Liver (tissue), 9 donors: ENCODE results near the gene NIBAN1. TPM values are rescaled to one million over a fixed set of nuclear protein-coding genes. Genes with fewer than 3 reads are reported as not detected.

Experiments
- DNase-seq: peaks from one replicate; pipeline ENCODE4 v3.0.0-alpha.2; 2017; ENCODE audit warnings: low spot score
- H3K27ac ChIP-seq, 2 donors: one replicate each; pipeline ENCODE4 v1.7.0; 2013; ENCODE audit warnings: inconsistent platforms in 2 of 2, low read length in 2 of 2, control low read depth in 1 of 2, low read depth in 1 of 2, mild to moderate bottlenecking in 1 of 2
- H3K27me3 ChIP-seq, 4 donors: one replicate each; pipeline versions ENCODE4 v1.6.1 to v1.7.0; 2013; ENCODE audit warnings: low read length in 3 of 4, inconsistent platforms in 1 of 4, mild to moderate bottlenecking in 1 of 4, moderate library complexity in 1 of 4; ENCODE audit not compliant: control insufficient read depth in 4 of 4, insufficient read depth in 4 of 4
- H3K36me3 ChIP-seq, 4 donors: one replicate each; pipeline versions ENCODE4 v1.6.1 to v1.7.0; 2013; ENCODE audit warnings: low read length in 3 of 4, mild to moderate bottlenecking in 3 of 4, low read depth in 1 of 4, moderate library complexity in 1 of 4; ENCODE audit not compliant: control insufficient read depth in 4 of 4, insufficient read depth in 3 of 4
- H3K4me1 ChIP-seq, 4 donors: one replicate each; pipeline versions ENCODE4 v1.6.1 to v1.7.0; 2013; ENCODE audit warnings: low read length in 3 of 4, mild to moderate bottlenecking in 3 of 4, moderate library complexity in 1 of 4; ENCODE audit not compliant: control insufficient read depth in 4 of 4, insufficient read depth in 4 of 4
- H3K4me3 ChIP-seq, 3 donors: one replicate each; pipeline versions ENCODE4 v1.6.1 to v1.7.0; 2013; ENCODE audit warnings: low read length in 3 of 3, control low read depth in 1 of 3, low read depth in 1 of 3, mild to moderate bottlenecking in 1 of 3
- H3K9ac ChIP-seq, 2 donors: one replicate each; pipeline ENCODE4 v1.7.0; 2013; ENCODE audit warnings: low read length in 2 of 2, mild to moderate bottlenecking in 2 of 2, moderate library complexity in 2 of 2, control low read depth in 1 of 2, low read depth in 1 of 2
- H3K9me3 ChIP-seq, 4 donors: one replicate each; pipeline versions ENCODE4 v1.6.1 to v1.7.0; 2013; ENCODE audit warnings: low read length in 3 of 4; ENCODE audit not compliant: control insufficient read depth in 4 of 4
- FOXA1 ChIP-seq: IDR thresholded peaks from 2 replicates; pipeline ENCODE4 v1.6.1; 2016; ENCODE audit warnings: antibody characterized with exemption
- FOXA2 ChIP-seq: IDR thresholded peaks from 2 replicates; pipeline ENCODE4 v1.6.1; 2016; ENCODE audit warnings: antibody characterized with exemption
- GABPA ChIP-seq, 2 donors: IDR thresholded peaks in 1 of 2; conservative IDR thresholded peaks in 1 of 2; 2 replicates each; pipeline ENCODE4 v1.6.1; 2016; ENCODE audit warnings: antibody characterized with exemption in 2 of 2, mild to moderate bottlenecking in 1 of 2, moderate library complexity in 1 of 2
- NR2F2 ChIP-seq: IDR thresholded peaks from 2 replicates; pipeline ENCODE4 v1.6.1; 2016; ENCODE audit warnings: antibody characterized with exemption
- RAD21 ChIP-seq, 2 donors: IDR thresholded peaks; 2 replicates each; pipeline ENCODE4 v1.6.1; 2016; ENCODE audit warnings: antibody characterized with exemption in 2 of 2, mild to moderate bottlenecking in 2 of 2
- RXRA ChIP-seq, 2 donors: IDR thresholded peaks; 2 replicates each; pipeline ENCODE4 v1.6.1; 2017 to 2018; ENCODE audit warnings: antibody characterized with exemption in 2 of 2, mild to moderate bottlenecking in 1 of 2
- SP1 ChIP-seq: IDR thresholded peaks from 2 replicates; pipeline ENCODE4 v1.6.1; 2018; ENCODE audit warnings: antibody characterized with exemption, mild to moderate bottlenecking
- TAF1 ChIP-seq: conservative IDR thresholded peaks from 2 replicates; pipeline ENCODE4 v1.6.1; 2016; ENCODE audit warnings: antibody characterized with exemption, mild to moderate bottlenecking
- WGBS: extraction: QIAGEN DNeasy Blood & Tissue Kit; methylation state at CpG from one replicate; pipeline ENCODE4 v1.1.7; 2013; 5-methylcytosine and 5-hydroxymethylcytosine counted together
- polyA plus RNA-seq, 2 donors: library from polyadenylated mRNA; stranded (reverse) in 1 of 2; unstranded in 1 of 2; fragments of 200-250 nt in 1 of 2; fragments of >200 nt in 1 of 2; fragmentation: Nextera tagmentation in 1 of 2; extraction: Ambion mirVana in 1 of 2; gene quantifications; one replicate each; pipeline versions ENCODE4 v1.2.1 to v1.2.3, GENCODE V29; 2013 to 2015
- total RNA-seq, 2 donors: library from RNA; depleted of rRNA; stranded (reverse); fragments of >200 nt; gene quantifications; one replicate each; pipeline ENCODE4 v1.2.3, GENCODE V29; 2014
- TF ChIP-seq, protein P1 (sequence below): IDR thresholded peaks from 2 replicates; pipeline ENCODE4 v1.6.1; 2016; ENCODE audit warnings: antibody characterized with exemption
- TF ChIP-seq, protein P2 (sequence below): IDR thresholded peaks from 2 replicates; pipeline ENCODE4 v1.6.1; 2016; ENCODE audit warnings: antibody characterized with exemption
- TF ChIP-seq, protein P3 (sequence below): IDR thresholded peaks from 2 replicates; pipeline ENCODE4 v1.6.1; 2016; ENCODE audit warnings: antibody characterized with exemption, mild to moderate bottlenecking
- TF ChIP-seq, protein P4 (sequence below): fragments of 150-350 bp; IDR thresholded peaks from 2 replicates; pipeline ENCODE4 v1.5.1; 2017; ENCODE audit warnings: improper control_type of control experiment, low read depth, low read length; ENCODE audit not compliant: missing input control
- TF ChIP-seq, protein P5 (sequence below): IDR thresholded peaks from 2 replicates; pipeline ENCODE4 v1.6.1; 2016; ENCODE audit warnings: antibody characterized with exemption
- donor health status: healthy.
- donor health status: healthy.
- donor health status: healthy.
- donor health status: healthy.
- donor health status: healthy.

NIBAN1 gene
- total and polyA plus RNA-seq, 4 donors = 0.50 to 5.5 (median 2.8) TPM

DNA sequence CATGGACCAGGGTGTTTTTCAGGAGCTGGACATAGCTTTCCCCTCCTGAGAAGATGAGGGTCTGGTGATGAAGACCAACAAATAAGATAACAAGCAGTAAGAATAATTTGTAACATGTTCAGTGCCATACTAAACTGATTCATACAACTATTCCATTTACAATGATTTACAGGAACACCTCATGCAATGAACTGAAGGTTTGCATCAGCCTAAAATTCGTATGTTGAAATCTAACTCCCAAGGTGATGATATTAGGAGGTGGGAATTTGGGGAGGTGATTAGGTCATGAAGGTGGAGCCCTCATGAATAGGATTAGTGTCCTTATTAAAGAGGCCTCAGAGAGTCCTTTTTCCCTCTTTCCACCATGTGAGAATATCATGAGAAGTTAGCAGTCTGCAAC, 15.9 kb upstream of the NIBAN1 start:
- no peak overlapping the region for H3K9ac ChIP-seq
- DNase-seq = no peak
- no peak overlapping the region for H3K27ac ChIP-seq
- no peaks in the 10 kb centered on the region for H3K27me3 ChIP-seq
- 72% methylated on average over 1 of the region's 1 CpG for WGBS
- no peaks in the 10 kb centered on the region for H3K36me3 ChIP-seq
- no peaks in the 10 kb centered on the region for H3K4me1 ChIP-seq
- H3K9me3 ChIP-seq = peaks cover 0 to 2% (median 0%) of the 10 kb centered on the region in 4 donors
- H3K4me3 ChIP-seq = no peak overlapping the region
- TF ChIP-seq FOXA2 = no peak
- TF ChIP-seq FOXA1 = no peak
- TF ChIP-seq, protein P1, sequence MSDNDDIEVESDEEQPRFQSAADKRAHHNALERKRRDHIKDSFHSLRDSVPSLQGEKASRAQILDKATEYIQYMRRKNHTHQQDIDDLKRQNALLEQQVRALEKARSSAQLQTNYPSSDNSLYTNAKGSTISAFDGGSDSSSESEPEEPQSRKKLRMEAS = no peak
- TF ChIP-seq RXRA (IDR thresholded peaks at IDR 0.05) = no peak
- TF ChIP-seq, protein P2, sequence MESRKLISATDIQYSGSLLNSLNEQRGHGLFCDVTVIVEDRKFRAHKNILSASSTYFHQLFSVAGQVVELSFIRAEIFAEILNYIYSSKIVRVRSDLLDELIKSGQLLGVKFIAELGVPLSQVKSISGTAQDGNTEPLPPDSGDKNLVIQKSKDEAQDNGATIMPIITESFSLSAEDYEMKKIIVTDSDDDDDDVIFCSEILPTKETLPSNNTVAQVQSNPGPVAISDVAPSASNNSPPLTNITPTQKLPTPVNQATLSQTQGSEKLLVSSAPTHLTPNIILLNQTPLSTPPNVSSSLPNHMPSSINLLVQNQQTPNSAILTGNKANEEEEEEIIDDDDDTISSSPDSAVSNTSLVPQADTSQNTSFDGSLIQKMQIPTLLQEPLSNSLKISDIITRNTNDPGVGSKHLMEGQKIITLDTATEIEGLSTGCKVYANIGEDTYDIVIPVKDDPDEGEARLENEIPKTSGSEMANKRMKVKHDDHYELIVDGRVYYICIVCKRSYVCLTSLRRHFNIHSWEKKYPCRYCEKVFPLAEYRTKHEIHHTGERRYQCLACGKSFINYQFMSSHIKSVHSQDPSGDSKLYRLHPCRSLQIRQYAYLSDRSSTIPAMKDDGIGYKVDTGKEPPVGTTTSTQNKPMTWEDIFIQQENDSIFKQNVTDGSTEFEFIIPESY = no peak
- no peak for TF ChIP-seq SP1
- no peak for TF ChIP-seq NR2F2
- TF ChIP-seq, protein P3, sequence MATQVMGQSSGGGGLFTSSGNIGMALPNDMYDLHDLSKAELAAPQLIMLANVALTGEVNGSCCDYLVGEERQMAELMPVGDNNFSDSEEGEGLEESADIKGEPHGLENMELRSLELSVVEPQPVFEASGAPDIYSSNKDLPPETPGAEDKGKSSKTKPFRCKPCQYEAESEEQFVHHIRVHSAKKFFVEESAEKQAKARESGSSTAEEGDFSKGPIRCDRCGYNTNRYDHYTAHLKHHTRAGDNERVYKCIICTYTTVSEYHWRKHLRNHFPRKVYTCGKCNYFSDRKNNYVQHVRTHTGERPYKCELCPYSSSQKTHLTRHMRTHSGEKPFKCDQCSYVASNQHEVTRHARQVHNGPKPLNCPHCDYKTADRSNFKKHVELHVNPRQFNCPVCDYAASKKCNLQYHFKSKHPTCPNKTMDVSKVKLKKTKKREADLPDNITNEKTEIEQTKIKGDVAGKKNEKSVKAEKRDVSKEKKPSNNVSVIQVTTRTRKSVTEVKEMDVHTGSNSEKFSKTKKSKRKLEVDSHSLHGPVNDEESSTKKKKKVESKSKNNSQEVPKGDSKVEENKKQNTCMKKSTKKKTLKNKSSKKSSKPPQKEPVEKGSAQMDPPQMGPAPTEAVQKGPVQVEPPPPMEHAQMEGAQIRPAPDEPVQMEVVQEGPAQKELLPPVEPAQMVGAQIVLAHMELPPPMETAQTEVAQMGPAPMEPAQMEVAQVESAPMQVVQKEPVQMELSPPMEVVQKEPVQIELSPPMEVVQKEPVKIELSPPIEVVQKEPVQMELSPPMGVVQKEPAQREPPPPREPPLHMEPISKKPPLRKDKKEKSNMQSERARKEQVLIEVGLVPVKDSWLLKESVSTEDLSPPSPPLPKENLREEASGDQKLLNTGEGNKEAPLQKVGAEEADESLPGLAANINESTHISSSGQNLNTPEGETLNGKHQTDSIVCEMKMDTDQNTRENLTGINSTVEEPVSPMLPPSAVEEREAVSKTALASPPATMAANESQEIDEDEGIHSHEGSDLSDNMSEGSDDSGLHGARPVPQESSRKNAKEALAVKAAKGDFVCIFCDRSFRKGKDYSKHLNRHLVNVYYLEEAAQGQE = no peak
- TF ChIP-seq, protein P4, sequence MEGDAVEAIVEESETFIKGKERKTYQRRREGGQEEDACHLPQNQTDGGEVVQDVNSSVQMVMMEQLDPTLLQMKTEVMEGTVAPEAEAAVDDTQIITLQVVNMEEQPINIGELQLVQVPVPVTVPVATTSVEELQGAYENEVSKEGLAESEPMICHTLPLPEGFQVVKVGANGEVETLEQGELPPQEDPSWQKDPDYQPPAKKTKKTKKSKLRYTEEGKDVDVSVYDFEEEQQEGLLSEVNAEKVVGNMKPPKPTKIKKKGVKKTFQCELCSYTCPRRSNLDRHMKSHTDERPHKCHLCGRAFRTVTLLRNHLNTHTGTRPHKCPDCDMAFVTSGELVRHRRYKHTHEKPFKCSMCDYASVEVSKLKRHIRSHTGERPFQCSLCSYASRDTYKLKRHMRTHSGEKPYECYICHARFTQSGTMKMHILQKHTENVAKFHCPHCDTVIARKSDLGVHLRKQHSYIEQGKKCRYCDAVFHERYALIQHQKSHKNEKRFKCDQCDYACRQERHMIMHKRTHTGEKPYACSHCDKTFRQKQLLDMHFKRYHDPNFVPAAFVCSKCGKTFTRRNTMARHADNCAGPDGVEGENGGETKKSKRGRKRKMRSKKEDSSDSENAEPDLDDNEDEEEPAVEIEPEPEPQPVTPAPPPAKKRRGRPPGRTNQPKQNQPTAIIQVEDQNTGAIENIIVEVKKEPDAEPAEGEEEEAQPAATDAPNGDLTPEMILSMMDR = no peak
- TF ChIP-seq TAF1 = no peak
- TF ChIP-seq, protein P5, sequence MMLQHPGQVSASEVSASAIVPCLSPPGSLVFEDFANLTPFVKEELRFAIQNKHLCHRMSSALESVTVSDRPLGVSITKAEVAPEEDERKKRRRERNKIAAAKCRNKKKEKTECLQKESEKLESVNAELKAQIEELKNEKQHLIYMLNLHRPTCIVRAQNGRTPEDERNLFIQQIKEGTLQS = no peak
- TF ChIP-seq RAD21 (IDR thresholded peaks at IDR 0.05) = no peak
- TF ChIP-seq GABPA (IDR thresholded peaks at IDR 0.05 in 1 of 2, conservative IDR thresholded peaks at IDR 0.05 in 1 of 2) = no peak

DNA sequence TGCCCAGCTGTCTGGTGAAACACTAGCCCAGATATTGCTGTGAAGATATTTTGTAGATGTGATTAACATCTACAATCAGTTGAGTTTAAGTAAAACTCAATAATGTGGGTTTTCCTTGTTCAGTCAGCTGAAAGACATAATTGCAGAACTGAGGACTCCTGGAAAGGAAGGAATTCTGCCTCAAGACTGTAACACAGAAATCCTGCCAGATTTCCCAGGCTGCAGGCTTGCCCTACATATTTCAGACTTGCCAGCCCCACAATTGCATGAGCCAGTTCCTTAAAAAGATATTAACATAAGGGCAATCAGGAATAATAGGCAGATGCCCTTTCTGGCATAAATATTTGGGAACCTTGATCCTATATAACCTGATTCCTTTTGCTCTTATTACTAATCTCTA, 14.2 kb upstream of the NIBAN1 start:
- H3K4me3 ChIP-seq = no peak overlapping the region
- TF ChIP-seq NR2F2 (no peak), RXRA (IDR thresholded peaks at IDR 0.05) (no peak), GABPA (IDR thresholded peaks at IDR 0.05 in 1 of 2, conservative IDR thresholded peaks at IDR 0.05 in 1 of 2) (no peak)
- TF ChIP-seq, protein P5 = no peak
- TF ChIP-seq, protein P2 = no peak
- TF ChIP-seq, protein P4 = no peak
- H3K27me3 ChIP-seq = no peaks in the 10 kb centered on the region
- no peak overlapping the region for H3K27ac ChIP-seq
- H3K36me3 ChIP-seq = no peaks in the 10 kb centered on the region
- H3K9me3 ChIP-seq = no peaks in the 10 kb centered on the region
- H3K9ac ChIP-seq = no peak overlapping the region
- no peaks in the 10 kb centered on the region for H3K4me1 ChIP-seq
- DNase-seq = no peak
